Psoas muscle (tissue), 8 donors: Measurements from ENCODE around the gene SLC16A3. TPM values are rescaled to one million over a fixed set of nuclear protein-coding genes. Genes with fewer than 3 reads are reported as not detected.
A peak's percentile ranks its signal among the peaks of the same experiment; 100 is the strongest.

Source experiments
- ATAC-seq, 4 donors: fragments of 200-7000 bp; cut with Tn5 transposase; one replicate each; pipeline ENCODE4 v1.9.1; 2020; ENCODE audit warnings: moderate library complexity in 3 of 4, mild to moderate bottlenecking in 2 of 4
- DNase-seq, 2 donors: peaks; one replicate each; pipeline ENCODE4 v3.0.0-alpha.2; 2020
- H3K27ac ChIP-seq: fragments of 200-600 bp; one replicate; pipeline ENCODE4 v1.8.0; 2022
- H3K27me3 ChIP-seq, 3 donors: fragments of 200-600 bp in 1 of 3; one replicate each; pipeline versions ENCODE4 v1.6.1 to v1.8.0; 2013 to 2022; ENCODE audit warnings: low read length in 2 of 3, mild to moderate bottlenecking in 2 of 3, moderate library complexity in 1 of 3; ENCODE audit not compliant: insufficient read depth in 3 of 3
- H3K36me3 ChIP-seq, 2 donors: fragments of 200-600 bp in 1 of 2; one replicate each; pipeline versions ENCODE4 v1.6.1 to v1.8.0; 2013 to 2022; ENCODE audit warnings: low read depth in 1 of 2, mild to moderate bottlenecking in 1 of 2, moderate library complexity in 1 of 2; ENCODE audit not compliant: insufficient read depth in 1 of 2
- H3K4me1 ChIP-seq: fragments of 200-600 bp; one replicate; pipeline ENCODE4 v1.8.0; 2022
- H3K4me3 ChIP-seq: fragments of 200-600 bp; one replicate; pipeline ENCODE4 v1.8.0; 2022; ENCODE audit warnings: mild to moderate bottlenecking
- H3K9me3 ChIP-seq: fragments of 200-600 bp; one replicate; pipeline ENCODE4 v1.8.0; 2022
- WGBS, 3 donors: extraction: QIAGEN DNeasy Blood & Tissue Kit; methylation state at CpG; one replicate each; pipeline versions ENCODE4 v1.1.6 to v1.1.7; 2013; 5-methylcytosine and 5-hydroxymethylcytosine counted together
- intact Hi-C, 2 donors: fragments of 100-400 bp; cut with DNase I; formaldehyde crosslinking; loops; one replicate each; pipeline versions ENCODE4 v1.11.0 to v1.14.2; 2022
- polyA plus RNA-seq, 3 donors: library from polyadenylated mRNA; stranded (reverse); fragments of 200-250 nt; gene quantifications; one replicate each; pipeline ENCODE4 v1.2.3, GENCODE V29; 2013
- total RNA-seq, 4 donors: library from RNA; stranded (reverse); fragmentation: NEBNext Ultra II Directional in 2 of 4; extraction: Animal tissue kit (Norgen Biotek cat#: 25700) in 2 of 4; gene quantifications; one replicate each; pipeline versions ENCODE4 v1.2.1 to v1.2.4, GENCODE V29; 2021 to 2023
- TF ChIP-seq, protein P1 (sequence below): fragments of 200-600 bp; IDR thresholded peaks from one replicate; pipeline ENCODE4 v1.8.0; 2022; ENCODE audit warnings: antibody characterized with exemption
- donor health status: healthy with polysubstance abuse.
- donor health status: DM: no; HTN: no; CAD: no; lungs with moderate emphysema.
- donor health status: Bipolar disorder and iron deficiency.
- donor health status: healthy.
- donor health status: DM: yes; HTN: yes; CAD: no.
- donor health status: DM: no; HTN: no; CAD: no.
- donor health status: DM: no; HTN: no; CAD: no.
- donor health status: DM: yes; HTN: yes; CAD: no.

Gene SLC16A3
- total and polyA plus RNA-seq, 7 donors, result 18.6 to 263 (median 118) TPM

DNA sequence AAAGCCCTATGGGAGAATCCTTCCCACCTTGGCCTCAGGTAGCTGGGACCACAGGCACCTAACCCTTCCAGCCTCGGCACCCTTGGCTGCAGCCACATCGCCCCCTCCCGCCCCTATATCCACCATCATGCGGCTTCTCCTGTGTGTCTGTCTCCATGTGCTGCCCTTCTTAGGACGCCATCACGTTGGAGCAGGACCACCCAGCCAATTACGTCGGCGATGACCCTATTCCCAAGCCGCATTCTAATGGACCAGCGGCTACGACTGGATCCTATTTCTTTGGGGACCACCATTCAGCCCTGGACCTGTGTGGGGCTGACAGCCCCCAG, 12.9 kb upstream of the SLC16A3 start:
- DNase-seq (no peak), ATAC-seq (no peak)
- peak overlapping the region; percentile 53 for H3K27ac ChIP-seq
- no peaks in the 10 kb centered on the region for H3K9me3 ChIP-seq
- TF ChIP-seq, protein P1, sequence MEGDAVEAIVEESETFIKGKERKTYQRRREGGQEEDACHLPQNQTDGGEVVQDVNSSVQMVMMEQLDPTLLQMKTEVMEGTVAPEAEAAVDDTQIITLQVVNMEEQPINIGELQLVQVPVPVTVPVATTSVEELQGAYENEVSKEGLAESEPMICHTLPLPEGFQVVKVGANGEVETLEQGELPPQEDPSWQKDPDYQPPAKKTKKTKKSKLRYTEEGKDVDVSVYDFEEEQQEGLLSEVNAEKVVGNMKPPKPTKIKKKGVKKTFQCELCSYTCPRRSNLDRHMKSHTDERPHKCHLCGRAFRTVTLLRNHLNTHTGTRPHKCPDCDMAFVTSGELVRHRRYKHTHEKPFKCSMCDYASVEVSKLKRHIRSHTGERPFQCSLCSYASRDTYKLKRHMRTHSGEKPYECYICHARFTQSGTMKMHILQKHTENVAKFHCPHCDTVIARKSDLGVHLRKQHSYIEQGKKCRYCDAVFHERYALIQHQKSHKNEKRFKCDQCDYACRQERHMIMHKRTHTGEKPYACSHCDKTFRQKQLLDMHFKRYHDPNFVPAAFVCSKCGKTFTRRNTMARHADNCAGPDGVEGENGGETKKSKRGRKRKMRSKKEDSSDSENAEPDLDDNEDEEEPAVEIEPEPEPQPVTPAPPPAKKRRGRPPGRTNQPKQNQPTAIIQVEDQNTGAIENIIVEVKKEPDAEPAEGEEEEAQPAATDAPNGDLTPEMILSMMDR, result no peak
- H3K27me3 ChIP-seq, result no peaks in the 10 kb centered on the region
- intact Hi-C loops, result no loop called here
- 82 to 90% (median 84%) methylated on average over 12 of the region's 12 CpGs for WGBS, 3 donors
- H3K4me3 ChIP-seq, result no peak overlapping the region
- H3K36me3 ChIP-seq, result no peaks in the 10 kb centered on the region
- H3K4me1 ChIP-seq, result peaks cover 21% of the 10 kb centered on the region

DNA sequence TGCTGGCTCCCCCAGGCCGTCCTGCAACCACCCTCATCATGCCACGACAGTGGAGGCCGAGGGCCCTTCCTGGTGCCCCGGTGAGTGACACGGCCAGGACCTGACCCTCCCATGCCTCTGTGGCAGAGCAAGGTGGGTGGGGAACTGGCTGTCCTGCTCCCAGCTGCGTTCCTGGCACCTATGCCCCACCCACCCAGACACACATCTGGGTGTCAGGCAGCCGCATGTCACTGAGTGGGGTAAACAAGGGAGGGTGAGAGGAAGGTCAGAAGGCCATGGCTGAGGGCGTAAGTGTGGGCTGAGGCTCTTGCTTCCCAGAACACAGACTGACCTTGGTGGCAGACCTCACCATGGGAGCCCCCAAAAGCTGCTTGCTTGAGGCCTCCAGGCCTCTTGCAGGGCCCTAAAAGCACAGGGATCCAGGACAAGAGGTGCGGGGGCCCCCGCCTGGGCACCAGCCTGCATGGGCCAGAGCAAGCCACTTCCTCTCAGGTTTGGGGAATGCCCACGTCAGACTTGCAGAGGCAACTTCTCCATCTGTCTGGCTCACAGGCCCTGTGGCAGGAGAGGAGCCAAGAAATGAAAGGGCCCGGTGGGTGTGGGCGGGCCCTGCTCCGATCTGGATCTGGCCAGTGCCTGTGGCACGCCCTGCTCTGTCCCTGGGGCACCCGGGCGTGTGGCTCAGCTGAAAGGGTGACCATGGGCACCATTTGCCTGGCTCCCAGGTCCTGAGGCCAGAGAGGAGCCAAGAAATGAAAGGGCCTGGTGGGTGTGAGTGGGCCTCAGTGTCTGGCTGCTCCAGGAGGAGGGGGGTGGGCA, 12.3 kb upstream of the SLC16A3 start:
- ATAC-seq, result peak in 3 of 4 donors; percentile 17 to 57 (median 55)
- no peak overlapping the region for H3K4me3 ChIP-seq
- peak overlapping the region; percentile 53 for H3K27ac ChIP-seq
- TF ChIP-seq, protein P1, result no peak
- peak; percentile 77 to 85 for DNase-seq
- WGBS, 3 donors, result 50 to 62% (median 62%) methylated on average over 17 of the region's 17 CpGs
- peaks cover 21% of the 10 kb centered on the region for H3K4me1 ChIP-seq
- H3K27me3 ChIP-seq, result no peaks in the 10 kb centered on the region
- intact Hi-C loops, result no loop called here
- no peaks in the 10 kb centered on the region for H3K9me3 ChIP-seq
- no peaks in the 10 kb centered on the region for H3K36me3 ChIP-seq

- intact Hi-C loops, result no loop called here
- H3K9me3 ChIP-seq, result no peaks in the 10 kb centered on the region
These were observed 11.7 kb upstream of the SLC16A3 start for GRCh38 chr17:82217120-82217529.

GRCh38 chr17:82217530-82218204, 11.2 kb upstream of the SLC16A3 start:
- Histone ChIP-seq H3K27me3 (no peaks in the 10 kb centered on the region), H3K27ac (peak overlapping the region; percentile 53), H3K4me3 (no peak overlapping the region), H3K36me3 (no peaks in the 10 kb centered on the region), H3K4me1 (peaks cover 21% of the 10 kb centered on the region), H3K9me3 (no peaks in the 10 kb centered on the region)
- TF ChIP-seq, protein P1, result no peak
- intact Hi-C loops, result no loop called here
- peak; percentile 71 to 81 for DNase-seq
- WGBS, 3 donors, result 71 to 78% (median 74%) methylated on average over 18 to 21 of the region's 21 CpGs
- ATAC-seq, result peak; percentile 36 to 60 (median 43)

More at GRCh38 chr17:82217120-82217529, 11.7 kb upstream of the SLC16A3 start:
- no peak for ATAC-seq
- H3K4me3 ChIP-seq, result no peak overlapping the region
- peak overlapping the region; percentile 53 for H3K27ac ChIP-seq
- H3K4me1 ChIP-seq, result peaks cover 21% of the 10 kb centered on the region
- no peaks in the 10 kb centered on the region for H3K27me3 ChIP-seq
- DNase-seq, result no peak
- no peaks in the 10 kb centered on the region for H3K36me3 ChIP-seq
- TF ChIP-seq, protein P1, result no peak
- WGBS, 3 donors, result 66 to 77% (median 71%) methylated on average over 11 to 12 of the region's 12 CpGs
